ENCODE data around the gene SUPT6H. TPM values are rescaled to one million over a fixed set of nuclear protein-coding genes. Genes with fewer than 3 reads are reported as not detected.
A peak's percentile ranks its signal among the peaks of the same experiment; 100 is the strongest.

Gene SUPT6H
- total and polyA plus RNA-seq, 9 of the 15 experiments (the other 6 are each of a cell fraction or from before 2014, with no cell fraction given): 1.7 to 77.7 (median 49.2) TPM

GRCh38 chr17:28643983-28644786 is 17.8 kb upstream of the SUPT6H start (continued):
- TF ChIP-seq ZNF699 (CRISPR knock-in tag; IDR thresholded peaks at IDR 0.05; ENCODE audit: insufficient replicate concordance) (no peak), EZH2 (IDR thresholded peaks at IDR 0.05; ENCODE audit: borderline replicate concordance, low read depth, low read length) (no peak), HDAC2 (IDR thresholded peaks at IDR 0.05) (0 out of 2 replicates have a peak, but pooled peaks have one; percentile 23), ZKSCAN8 (CRISPR knock-in tag; IDR thresholded peaks at IDR 0.05) (no peak), ZNF41 (CRISPR knock-in tag; conservative IDR thresholded peaks at IDR 0.05) (no peak), RAD21 (CRISPR knock-in tag; conservative IDR thresholded peaks at IDR 0.05 in 1 of 2, IDR thresholded peaks at IDR 0.05 in 1 of 2) (peak; percentile 16 to 58; a peak in 3 of 4 replicates), JUND (IDR thresholded peaks at IDR 0.05; ENCODE audit: borderline replicate concordance, low read depth, low read length) (peak; percentile 57; the same call in 1 of the 2 replicates), JUND (tag; IDR thresholded peaks at IDR 0.05; ENCODE audit: borderline replicate concordance, low read depth, low read length) (0 out of 3 replicates have a peak, but pooled peaks have one; percentile 14), SIN3A (IDR thresholded peaks at IDR 0.05; ENCODE audit: borderline replicate concordance in 2 of 2, control insufficient read depth in 1 of 2, low read depth in 2 of 2, low read length in 2 of 2) (peak; percentile 61 to 87; a peak in 2 of 4 replicates), ZBTB7A (IDR thresholded peaks at IDR 0.05; ENCODE audit: borderline replicate concordance, control insufficient read depth, low read depth, low read length) (0 out of 2 replicates have a peak, but pooled peaks have one; percentile 38), RBM25 (IDR thresholded peaks at IDR 0.05; ENCODE audit: low read depth, low read length, severe bottlenecking) (no peak), ZNF280A (IDR thresholded peaks at IDR 0.05; ENCODE audit: low read depth, partially characterized antibody) (no peak), NCOR1 (IDR thresholded peaks at IDR 0.05) (no peak), NR4A1 (CRISPR knock-in tag; IDR thresholded peaks at IDR 0.05) (no peak), NR4A1 (tag; IDR thresholded peaks at IDR 0.05) (no peak), SETDB1 (IDR thresholded peaks at IDR 0.05; ENCODE audit: low read length) (no peak), BHLHE40 (IDR thresholded peaks at IDR 0.05; ENCODE audit: low read length) (peak; percentile 18; the same call in 1 of the 2 replicates), POLR2AphosphoS2 (IDR thresholded peaks at IDR 0.05; ENCODE audit: low read length) (no peak)
- TF ChIP-seq, protein P1, sequence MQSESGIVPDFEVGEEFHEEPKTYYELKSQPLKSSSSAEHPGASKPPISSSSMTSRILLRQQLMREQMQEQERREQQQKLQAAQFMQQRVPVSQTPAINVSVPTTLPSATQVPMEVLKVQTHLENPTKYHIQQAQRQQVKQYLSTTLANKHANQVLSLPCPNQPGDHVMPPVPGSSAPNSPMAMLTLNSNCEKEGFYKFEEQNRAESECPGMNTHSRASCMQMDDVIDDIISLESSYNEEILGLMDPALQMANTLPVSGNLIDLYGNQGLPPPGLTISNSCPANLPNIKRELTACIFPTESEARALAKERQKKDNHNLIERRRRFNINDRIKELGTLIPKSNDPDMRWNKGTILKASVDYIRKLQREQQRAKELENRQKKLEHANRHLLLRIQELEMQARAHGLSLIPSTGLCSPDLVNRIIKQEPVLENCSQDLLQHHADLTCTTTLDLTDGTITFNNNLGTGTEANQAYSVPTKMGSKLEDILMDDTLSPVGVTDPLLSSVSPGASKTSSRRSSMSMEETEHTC (IDR thresholded peaks at IDR 0.05): no peak
- TF ChIP-seq, protein P2, sequence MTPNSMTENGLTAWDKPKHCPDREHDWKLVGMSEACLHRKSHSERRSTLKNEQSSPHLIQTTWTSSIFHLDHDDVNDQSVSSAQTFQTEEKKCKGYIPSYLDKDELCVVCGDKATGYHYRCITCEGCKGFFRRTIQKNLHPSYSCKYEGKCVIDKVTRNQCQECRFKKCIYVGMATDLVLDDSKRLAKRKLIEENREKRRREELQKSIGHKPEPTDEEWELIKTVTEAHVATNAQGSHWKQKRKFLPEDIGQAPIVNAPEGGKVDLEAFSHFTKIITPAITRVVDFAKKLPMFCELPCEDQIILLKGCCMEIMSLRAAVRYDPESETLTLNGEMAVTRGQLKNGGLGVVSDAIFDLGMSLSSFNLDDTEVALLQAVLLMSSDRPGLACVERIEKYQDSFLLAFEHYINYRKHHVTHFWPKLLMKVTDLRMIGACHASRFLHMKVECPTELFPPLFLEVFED (CRISPR knock-in tag; conservative IDR thresholded peaks at IDR 0.05): 0 out of 2 replicates have a peak, but pooled peaks have one; percentile 33
- TF ChIP-seq, protein P3, sequence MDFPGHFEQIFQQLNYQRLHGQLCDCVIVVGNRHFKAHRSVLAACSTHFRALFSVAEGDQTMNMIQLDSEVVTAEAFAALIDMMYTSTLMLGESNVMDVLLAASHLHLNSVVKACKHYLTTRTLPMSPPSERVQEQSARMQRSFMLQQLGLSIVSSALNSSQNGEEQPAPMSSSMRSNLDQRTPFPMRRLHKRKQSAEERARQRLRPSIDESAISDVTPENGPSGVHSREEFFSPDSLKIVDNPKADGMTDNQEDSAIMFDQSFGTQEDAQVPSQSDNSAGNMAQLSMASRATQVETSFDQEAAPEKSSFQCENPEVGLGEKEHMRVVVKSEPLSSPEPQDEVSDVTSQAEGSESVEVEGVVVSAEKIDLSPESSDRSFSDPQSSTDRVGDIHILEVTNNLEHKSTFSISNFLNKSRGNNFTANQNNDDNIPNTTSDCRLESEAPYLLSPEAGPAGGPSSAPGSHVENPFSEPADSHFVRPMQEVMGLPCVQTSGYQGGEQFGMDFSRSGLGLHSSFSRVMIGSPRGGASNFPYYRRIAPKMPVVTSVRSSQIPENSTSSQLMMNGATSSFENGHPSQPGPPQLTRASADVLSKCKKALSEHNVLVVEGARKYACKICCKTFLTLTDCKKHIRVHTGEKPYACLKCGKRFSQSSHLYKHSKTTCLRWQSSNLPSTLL (IDR thresholded peaks at IDR 0.05): no peak

Measured in K562 (cell line).